HG03571 (cell line): Measurements from ENCODE around the gene STUB1.
A peak's percentile ranks its signal among the peaks of the same experiment; 100 is the strongest.

Experiments used
- ATAC-seq: cut with Tn5 transposase; IDR thresholded peaks from one replicate; pipeline ENCODE4 v1.9.1; 2021; ENCODE audit not compliant: unreplicated experiment

Gene STUB1

DNA sequence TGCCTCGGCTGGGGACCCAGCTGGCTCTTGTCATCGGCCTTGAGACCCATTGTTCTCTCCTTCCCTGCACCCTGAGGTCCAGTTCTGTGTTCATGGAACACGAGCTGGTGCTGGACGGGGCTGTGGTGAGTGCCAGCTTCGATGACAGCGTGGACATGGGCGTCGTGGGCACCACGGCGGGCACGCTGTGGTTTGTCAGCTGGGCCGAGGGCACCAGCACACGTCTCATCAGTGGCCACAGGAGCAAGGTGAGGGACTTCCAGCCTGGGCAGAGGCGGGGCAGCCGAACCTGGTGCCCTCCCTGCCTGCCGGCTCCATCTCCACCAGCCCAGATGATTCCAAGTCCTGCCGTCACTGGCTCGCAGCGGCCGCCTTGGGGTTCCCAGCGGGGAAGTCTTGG lies 17.6 kb upstream of the STUB1 start:
- no peak for ATAC-seq

DNA sequence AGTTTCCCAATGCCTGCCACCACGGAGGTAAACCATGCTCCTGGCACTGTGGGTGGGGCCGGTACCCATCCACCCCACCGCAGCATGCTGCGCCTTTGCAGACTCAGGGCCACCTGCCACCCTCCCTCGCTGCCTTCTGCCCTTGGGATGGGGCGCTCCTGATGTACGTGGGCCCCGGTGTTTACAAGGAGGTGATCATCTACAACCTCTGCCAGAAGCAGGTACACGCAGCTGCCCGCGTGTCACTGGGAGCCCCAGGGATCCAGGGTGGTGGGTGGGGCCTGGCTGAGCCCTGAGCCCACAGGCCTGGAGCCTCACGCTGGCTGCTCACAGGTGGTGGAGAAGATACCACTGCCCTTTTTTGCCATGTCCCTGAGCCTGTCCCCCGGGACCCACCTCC lies 13.6 kb upstream of the STUB1 start:
- ATAC-seq, result no peak

DNA sequence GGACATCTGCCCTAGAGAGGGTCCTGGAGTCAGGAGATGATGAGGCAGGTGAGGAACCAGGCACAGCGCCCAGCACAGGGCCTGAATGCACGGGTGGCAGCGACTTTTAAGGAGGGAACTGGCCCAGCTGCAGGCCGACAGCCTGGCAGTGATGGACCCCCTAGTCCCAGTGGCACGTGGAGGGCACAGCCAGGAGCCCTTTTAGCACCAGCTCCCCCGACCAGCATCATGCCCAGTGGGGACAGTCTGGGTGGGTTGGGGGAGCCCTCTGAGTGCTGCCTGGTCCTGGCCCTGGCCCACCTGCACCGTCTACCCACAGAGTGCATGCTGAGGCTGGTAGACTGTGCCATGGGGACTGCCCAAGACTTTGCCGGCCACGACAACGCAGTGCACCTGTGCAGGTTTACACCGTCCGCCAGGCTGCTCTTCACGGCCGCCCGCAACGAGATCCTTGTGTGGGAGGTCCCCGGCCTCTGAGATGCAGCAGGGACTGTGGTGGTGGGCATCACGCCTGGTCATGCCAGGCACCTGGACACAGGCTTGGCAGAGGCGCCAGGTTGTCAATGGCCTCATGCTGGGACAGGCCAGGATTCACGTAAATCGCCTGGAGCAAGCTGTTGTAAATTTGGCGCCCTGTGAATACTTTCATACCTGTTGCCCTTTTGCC lies 13.0 kb upstream of the STUB1 start:
- ATAC-seq, result no peak

DNA sequence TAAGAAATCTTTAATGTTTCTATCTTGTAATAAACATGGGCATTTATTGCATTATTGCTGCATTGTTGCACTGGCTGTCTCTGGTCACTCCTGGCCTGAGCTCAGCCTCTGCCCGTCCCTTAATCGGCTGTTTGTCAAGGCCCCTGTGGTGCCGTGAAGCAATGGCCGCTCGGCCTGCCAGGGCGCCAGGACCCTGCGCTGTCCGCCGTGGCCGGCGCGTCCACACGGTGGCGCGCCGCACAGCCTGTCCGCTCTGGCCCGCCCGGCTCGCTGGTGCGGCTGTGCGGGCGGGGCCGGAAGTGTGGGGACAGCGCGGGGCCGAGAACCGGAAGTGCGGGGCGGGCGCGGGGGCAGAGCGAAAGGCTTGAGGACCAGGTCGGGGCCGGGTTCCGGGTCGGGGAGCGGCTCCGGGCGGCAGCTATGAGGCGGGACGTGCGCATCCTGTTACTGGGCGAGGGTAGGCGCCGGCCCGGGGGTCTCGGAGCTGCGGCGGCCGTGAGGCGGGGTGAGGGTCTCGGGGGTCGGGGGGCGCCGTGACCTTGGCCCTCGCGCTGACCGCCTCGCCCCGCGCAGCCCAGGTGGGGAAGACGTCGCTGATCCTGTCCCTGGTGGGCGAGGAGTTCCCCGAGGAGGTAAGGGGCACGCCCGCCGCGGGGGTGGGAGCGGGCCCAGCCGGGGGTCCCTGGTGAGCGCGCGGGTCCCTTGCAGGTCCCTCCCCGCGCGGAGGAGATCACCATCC lies 12.3 kb upstream of the STUB1 start, which contains the start of gene RHOT2:
RHOT2 (plus strand) TSS at position 353 of the 739 bp plus-strand sequence; CDS start at position 421, 68 bp downstream.
- peak; percentile 76 for ATAC-seq

DNA sequence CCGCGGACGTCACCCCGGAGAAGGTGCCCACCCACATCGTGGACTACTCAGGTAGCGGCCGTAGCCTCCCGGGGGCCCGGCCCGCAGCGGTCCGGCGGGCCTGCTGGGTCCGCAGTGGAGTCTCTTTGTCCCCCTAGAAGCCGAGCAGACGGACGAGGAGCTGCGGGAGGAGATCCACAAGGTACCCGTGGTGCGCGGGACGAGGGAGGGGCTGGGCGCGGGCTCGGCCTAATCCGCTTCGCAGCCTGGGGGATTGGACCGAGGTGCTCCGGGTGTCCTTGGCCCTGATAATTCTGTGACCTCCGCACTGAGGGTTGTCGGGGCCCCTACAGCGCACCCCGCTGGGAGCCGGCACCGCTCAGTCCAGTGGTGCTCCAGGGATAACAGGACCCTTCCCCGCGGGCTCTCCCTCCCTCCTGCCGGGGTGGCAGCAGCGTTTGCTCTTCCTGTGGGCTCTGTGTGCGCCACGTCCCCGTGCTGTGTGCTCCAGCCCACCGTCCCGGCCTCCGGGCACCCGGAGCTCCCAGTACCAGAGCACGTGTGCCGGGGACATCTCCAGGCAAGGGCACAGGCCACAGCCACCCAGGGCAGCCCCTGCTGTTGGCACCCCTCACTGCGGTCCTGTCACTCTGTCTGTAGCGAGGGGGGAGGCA lies 11.6 kb upstream of the STUB1 start:
- ATAC-seq, result no peak

DNA sequence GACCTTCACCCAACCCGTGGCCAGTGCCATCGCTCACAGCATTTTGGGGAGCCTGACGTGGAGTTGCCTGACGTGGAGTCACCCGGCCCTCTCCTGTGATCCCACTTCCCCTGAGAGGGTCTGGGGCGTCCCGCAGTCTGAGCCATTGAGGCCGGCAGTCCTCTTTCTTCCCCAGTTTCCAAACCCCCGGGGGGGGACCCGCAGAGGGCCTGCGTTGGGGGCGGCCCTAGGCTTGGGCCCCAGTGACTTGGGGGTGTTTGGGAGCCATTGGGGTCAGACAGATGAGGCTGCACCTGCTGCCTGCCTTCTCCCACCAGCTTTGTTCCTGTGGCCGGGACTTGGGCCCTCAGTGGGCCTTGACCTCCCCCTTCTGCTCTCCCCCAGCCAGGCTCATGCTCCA lies 10.5 kb upstream of the STUB1 start:
- ATAC-seq, result no peak

DNA sequence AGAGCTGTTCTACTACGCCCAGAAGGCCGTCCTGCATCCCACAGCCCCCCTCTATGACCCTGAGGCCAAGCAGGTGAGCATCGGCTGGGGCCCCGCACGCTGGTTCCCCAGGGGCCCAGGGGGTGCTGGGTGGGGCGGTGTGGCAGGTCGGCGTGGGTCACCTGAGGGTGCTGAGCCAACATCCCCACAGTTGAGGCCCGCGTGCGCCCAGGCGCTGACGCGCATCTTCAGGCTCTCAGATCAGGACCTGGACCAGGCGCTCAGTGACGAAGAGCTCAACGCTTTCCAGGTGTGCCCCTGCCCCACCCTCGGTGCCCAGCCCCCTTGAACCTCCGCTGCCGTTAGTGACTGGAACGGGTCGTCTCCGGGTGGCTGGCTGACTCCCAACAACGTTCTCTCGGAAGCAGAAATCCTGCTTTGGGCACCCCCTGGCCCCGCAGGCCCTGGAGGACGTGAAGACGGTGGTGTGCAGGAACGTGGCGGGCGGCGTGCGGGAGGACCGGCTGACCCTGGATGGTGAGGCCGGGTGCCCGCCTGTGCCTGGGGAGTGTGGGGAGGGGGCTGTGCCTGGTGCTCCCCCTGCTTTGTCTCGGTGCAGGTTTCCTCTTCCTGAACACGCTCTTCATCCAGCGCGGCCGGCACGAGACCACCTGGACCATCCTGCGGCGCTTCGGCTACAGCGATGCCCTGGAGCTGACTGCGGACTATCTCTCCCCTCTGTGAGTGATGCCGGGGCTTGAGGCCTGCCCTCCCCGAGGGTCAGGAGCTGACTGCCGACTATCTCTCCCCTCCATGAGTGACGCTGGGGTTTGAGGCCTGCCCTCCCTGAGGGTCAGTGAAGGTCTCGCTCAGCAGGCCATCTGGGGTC lies 9.5 kb upstream of the STUB1 start:
- no peak for ATAC-seq

DNA sequence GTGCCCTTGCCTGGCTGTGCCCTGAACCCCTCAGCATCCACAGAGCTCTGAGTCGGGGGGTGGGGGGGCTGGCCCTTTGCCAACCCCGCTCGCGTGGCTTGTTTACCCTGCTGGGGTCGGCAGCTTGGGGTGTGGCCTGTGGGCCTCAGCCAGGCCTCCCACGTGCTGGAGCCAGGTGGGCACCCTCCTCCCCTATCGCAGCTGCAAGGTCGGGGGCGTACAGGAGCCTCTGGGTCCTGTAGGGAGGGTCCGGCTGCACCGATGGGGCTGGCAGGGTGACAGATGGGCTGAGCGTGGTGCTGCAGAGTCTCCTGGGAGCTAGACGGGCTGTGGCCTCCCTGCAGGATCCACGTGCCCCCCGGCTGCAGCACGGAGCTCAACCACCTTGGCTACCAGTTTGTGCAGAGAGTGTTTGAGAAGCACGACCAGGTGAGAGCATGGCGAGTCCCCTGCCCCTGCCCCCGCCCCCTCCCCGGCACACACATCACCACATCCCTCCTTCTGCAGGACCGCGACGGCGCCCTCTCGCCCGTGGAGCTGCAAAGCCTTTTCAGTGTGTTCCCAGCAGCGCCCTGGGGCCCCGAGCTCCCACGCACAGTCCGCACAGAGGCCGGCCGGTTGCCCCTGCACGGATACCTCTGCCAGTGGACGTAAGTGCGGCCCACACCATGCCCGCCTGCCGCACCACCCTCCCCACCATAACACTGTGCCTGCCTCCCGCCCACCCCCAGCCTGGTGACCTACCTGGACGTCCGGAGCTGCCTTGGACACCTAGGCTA lies 8.7 kb upstream of the STUB1 start:
- no peak for ATAC-seq

DNA sequence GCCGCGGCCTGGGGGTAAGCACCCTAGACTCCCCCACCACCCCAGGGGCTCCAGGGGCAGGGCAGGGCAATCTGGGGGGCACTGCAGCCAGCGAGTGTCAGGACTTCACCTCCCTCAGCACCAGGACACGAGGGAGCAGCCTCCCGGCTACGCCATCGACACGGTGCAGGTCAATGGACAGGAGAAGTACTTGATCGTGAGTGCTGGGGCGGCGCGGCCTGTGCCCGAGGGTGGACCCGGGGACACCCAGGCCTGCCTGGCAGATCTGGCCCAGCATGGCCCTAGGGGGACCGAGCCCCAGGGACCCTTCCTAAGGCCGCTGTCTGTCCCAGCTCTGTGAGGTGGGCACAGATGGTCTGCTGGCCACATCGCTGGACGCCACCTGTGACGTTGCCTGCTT lies 7.8 kb upstream of the STUB1 start:
- ATAC-seq, result no peak

DNA sequence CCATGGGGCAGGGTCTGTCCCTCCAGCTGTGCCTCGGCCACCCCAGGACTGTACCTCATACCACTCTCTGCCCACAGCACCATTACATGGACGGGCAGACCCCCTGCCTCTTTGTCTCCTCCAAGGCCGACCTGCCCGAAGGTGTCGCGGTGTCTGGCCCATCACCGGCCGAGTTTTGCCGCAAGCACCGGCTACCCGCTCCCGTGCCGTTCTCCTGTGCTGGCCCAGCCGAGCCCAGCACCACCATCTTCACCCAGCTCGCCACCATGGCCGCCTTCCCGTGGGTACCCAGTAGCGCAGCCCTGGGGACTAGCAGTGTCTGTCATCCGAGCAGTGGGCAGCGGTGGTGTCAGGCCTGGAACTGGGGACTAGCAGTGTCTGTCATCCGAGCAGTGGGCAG lies 7.4 kb upstream of the STUB1 start:
- no peak for ATAC-seq

DNA sequence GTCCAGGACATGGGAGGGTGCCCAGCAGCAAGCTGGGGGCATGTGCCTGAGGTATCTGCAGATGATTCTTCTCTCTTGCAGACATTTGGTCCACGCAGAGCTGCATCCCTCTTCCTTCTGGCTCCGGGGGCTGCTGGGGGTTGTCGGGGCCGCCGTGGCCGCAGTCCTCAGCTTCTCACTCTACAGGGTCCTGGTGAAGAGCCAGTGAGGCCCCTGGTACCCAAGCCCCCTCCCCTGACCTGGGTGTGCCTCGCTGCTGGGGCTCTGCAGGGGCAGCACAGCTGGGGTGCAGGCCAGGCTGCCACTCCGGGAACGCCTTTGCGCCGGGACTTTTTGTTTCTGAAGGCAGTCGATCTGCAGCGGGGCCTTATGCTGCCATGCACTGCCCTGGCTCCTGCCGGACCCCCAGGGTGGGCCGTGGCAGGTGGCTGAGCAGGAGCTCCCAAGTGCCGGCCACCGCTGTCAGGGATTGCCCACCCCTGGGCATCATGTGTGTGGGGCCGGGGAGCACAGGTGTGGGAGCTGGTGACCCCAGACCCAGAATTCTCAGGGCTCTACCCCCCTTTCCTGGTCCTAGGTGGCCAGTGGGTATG lies 6.7 kb upstream of the STUB1 start:
- no peak for ATAC-seq

DNA sequence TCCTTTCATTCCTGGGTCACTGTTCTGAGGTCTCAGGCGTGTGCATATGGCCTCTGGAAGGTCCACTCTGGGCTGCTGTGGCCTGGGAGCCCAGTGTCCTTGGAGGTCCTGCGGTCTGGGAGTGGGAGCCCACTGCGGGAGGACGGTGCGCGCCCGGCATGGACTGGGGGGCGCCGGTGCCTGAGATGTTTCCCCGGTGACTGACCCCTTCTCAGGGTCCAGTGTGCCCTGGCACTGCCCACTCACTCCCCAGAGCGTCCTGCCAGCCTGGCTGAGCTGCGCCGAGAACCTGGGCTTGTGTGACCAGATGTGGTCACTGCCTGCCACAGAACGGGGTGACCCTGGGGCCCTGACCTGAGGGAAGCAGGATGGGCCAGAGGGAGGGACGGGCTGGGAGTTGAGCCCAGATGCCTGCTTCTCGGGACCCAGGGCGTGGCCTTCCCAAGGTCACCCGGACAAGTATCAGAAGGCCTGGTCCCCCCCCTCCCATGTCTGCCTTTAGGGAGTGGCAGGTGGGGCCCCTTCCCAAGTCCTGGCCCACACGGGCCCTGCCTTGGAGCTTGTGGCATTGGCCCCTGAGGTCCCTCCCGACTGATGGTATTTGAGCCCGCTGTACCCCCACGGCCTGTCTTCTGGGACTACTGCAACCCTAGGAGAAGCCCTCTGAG lies 5.9 kb upstream of the STUB1 start:
- no peak for ATAC-seq

DNA sequence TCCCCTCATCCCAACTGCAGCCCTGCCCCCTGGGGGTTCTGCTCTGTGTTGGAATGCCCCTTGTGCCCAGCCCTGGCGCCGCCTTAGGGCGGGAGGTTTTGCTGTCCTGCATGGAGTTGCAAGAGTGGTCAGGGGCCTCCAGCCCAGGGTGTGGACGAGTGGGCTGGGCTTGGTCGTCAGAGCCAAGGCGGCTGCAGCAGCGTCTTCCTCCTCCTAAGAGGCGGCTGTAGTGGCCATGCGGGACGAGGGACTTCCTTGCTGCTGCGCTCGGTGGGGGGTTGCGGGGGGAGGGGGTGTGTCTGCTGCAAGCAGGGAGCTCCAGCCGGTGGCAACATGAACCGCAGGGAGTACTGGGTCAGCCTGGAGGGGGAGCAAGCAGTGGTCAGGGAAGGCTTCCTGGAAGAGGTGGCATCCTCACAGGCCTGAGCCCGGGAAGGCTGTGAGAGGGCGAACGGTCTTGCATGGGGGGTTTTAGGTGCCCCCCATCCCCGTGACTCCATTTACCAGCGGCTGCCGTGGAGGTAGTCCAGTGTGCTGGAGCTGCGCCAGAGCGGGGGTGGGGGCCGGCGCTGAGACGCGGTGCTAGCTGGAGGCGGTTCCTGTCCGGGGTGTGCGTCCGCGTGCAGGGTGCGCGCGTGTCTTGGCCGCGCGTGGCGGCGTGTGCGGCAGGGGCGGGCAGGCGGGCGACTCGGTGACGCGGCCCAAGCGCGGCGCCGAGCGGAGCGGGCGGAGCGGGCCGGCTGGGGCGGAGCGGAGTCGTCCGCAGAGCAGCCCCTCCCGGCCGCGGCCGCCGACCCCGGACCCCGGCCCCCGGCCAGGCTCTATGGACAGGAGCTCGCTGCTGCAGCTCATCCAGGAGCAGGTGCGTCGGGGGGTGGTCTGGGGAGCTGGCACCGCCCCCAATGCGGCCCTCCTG lies 5.0 kb upstream of the STUB1 start, which contains the start of gene RHBDL1:
RHBDL1 (plus strand) TSS at position 704 of the 916 bp plus-strand sequence; CDS start at position 824, 120 bp downstream.
- no peak for ATAC-seq

DNA sequence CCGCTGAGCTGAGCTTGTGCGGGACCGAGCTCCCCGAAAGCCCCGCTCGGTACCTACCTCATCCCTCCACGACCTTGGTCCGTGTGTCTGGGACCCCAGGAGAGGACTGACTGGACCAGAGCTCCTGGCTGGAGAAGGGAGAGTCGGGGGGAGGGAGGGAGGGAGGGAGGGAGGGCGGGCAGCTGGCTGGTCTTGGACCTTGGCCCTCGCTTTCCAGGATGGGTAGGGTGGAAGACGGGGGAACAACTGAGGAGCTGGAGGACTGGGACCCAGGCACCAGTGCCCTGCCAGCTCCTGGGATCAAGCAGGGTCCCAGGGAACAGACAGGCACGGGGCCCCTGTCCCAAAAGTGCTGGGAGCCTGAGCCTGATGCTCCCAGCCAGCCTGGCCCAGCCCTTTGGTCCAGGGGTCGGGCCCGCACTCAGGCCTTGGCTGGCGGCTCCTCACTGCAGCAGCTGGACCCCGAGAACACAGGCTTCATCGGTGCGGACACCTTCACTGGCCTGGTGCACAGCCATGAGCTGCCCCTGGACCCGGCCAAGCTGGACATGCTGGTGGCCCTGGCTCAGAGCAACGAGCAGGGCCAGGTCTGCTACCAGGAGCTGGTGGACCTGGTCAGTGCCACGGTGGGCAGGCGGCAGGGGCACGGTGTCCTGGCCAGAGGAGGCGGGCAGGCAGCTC lies 4.2 kb upstream of the STUB1 start:
- no peak for ATAC-seq

DNA sequence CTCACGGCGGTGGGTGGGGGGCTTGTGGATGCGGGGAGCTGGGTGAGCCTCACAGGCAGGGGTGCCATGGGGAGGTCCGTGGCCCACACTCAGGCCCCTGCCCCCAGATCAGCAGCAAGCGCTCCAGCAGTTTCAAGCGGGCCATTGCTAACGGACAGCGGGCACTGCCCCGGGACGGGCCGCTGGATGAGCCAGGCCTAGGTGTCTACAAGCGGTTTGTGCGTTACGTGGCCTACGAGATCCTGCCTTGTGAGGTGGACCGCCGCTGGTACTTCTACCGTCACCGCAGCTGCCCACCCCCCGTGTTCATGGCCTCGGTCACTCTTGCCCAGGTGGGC lies 3.7 kb upstream of the STUB1 start:
- no peak for ATAC-seq

DNA sequence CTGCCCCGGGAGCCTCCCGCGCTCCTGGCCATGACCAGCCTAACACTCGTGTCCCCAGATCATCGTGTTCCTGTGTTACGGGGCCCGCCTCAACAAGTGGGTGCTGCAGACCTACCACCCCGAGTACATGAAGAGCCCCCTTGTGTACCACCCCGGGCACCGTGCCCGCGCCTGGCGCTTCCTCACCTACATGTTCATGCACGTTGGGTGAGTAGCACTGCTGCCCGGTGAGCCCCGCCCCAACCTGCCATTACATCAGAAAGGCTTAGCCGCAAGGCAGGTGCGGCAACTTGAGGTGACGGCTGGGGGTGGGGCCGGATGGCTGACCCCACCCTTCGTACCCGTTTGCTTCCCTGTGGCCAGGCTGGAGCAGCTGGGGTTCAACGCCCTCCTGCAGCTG lies 3.3 kb upstream of the STUB1 start:
- no peak for ATAC-seq

DNA sequence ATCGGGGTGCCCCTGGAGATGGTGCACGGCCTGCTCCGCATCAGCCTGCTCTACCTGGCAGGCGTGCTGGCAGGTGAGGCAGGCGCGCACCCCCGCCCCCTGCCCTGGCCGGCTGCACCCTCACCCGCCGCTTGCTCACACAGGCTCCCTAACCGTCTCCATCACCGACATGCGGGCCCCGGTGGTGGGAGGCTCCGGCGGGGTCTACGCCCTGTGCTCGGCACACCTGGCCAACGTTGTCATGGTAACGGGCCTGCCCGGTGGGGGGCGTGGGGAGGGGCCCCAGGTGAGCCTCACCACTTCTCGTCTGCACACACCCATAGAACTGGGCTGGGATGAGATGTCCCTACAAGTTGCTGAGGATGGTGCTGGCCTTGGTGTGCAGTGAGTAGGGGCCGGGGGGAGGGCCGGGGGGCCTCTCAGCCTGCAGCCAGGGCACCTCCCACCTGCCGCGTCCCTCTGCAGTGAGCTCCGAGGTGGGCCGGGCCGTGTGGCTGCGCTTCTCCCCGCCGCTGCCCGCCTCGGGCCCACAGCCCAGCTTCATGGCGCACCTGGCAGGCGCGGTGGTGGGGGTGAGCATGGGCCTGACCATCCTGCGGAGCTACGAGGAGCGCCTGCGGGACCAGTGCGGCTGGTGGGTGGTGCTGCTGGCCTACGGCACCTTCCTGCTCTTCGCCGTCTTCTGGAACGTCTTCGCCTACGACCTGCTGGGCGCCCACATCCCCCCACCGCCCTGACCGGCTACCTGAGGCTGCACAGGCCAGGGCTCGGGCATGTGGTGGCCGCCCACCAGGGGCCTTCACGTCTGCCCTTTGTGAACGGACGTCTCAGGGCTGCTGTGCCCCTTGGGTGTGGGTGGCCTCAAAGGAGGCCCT lies 2.7 kb upstream of the STUB1 start:
- ATAC-seq, result no peak
